H9 (cell line): ENCODE results near the gene CD53. TPM values are rescaled to one million over a fixed set of nuclear protein-coding genes. Genes with fewer than 3 reads are reported as not detected.

Experiments
- DNase-seq: peaks from one replicate; pipeline ENCODE4 v3.0.0-alpha.2; 2017
- H2AFZ ChIP-seq: one replicate; pipeline ENCODE4 v1.6.1; 2013; ENCODE audit warnings: mild to moderate bottlenecking, low read length, control low read depth, moderate library complexity
- H2AK5ac ChIP-seq: 2 replicates; pipeline ENCODE4 v1.6.1; 2013; ENCODE audit warnings: low read length, control low read depth, mixed read lengths; ENCODE audit not compliant: insufficient read length
- H2BK120ac ChIP-seq: one replicate; pipeline ENCODE4 v1.6.1; 2013; ENCODE audit warnings: low read depth, mild to moderate bottlenecking, low read length, control low read depth, inconsistent platforms; ENCODE audit not compliant: poor library complexity, severe bottlenecking
- H2BK12ac ChIP-seq: 2 replicates; pipeline ENCODE4 v1.6.1; 2013; ENCODE audit warnings: low read length, control low read depth, mixed read lengths, low read depth; ENCODE audit not compliant: insufficient read length
- H2BK15ac ChIP-seq: 2 replicates; pipeline ENCODE4 v1.6.1; 2013; ENCODE audit warnings: low read depth, low read length, control low read depth
- H2BK20ac ChIP-seq: one replicate; pipeline ENCODE4 v1.6.1; 2013; ENCODE audit warnings: low read depth, mild to moderate bottlenecking, low read length, control low read depth, inconsistent platforms; ENCODE audit not compliant: poor library complexity, severe bottlenecking
- H2BK5ac ChIP-seq: 2 replicates; pipeline ENCODE4 v1.6.1; 2013; ENCODE audit warnings: low read length, control low read depth, mixed read lengths; ENCODE audit not compliant: insufficient read length
- H3K14ac ChIP-seq: 2 replicates; pipeline ENCODE4 v1.6.1; 2013; ENCODE audit warnings: low read length, control low read depth; ENCODE audit not compliant: insufficient read depth
- H3K18ac ChIP-seq: 2 replicates; pipeline ENCODE4 v1.6.1; 2013; ENCODE audit warnings: low read depth, mild to moderate bottlenecking, mixed read lengths, low read length, control low read depth; ENCODE audit not compliant: insufficient read length
- H3K23ac ChIP-seq: 2 replicates; pipeline ENCODE4 v1.6.1; 2013; ENCODE audit warnings: low read length, control low read depth, mixed read lengths, low read depth; ENCODE audit not compliant: insufficient read length
- H3K23me2 ChIP-seq: 2 replicates; pipeline ENCODE4 v1.6.1; 2013; ENCODE audit warnings: low read depth, mild to moderate bottlenecking, mixed read lengths, low read length, control low read depth; ENCODE audit not compliant: insufficient read length, poor library complexity, severe bottlenecking
- H3K27ac ChIP-seq: 2 replicates; pipeline ENCODE4 v1.5.1; 2013; ENCODE audit warnings: low read length, control low read depth, mixed read lengths, low read depth; ENCODE audit not compliant: insufficient read length
- H3K27me3 ChIP-seq: 2 replicates; pipeline ENCODE4 v1.6.1; 2013; ENCODE audit warnings: low read length, control low read depth, inconsistent platforms; ENCODE audit not compliant: insufficient read depth
- H3K4ac ChIP-seq: 2 replicates; pipeline ENCODE4 v1.6.1; 2013; ENCODE audit warnings: low read depth, mild to moderate bottlenecking, control low read depth, inconsistent platforms, low read length, moderate library complexity
- H3K4me1 ChIP-seq: 2 replicates; pipeline ENCODE4 v1.6.1; 2013; ENCODE audit warnings: low read length, control low read depth, inconsistent platforms; ENCODE audit not compliant: insufficient read depth
- H3K4me2 ChIP-seq: 2 replicates; pipeline ENCODE4 v1.6.1; 2013; ENCODE audit warnings: low read length, control low read depth, mixed read lengths; ENCODE audit not compliant: insufficient read length, insufficient read depth
- H3K56ac ChIP-seq: 2 replicates; pipeline ENCODE4 v1.6.1; 2013; ENCODE audit warnings: low read depth, mild to moderate bottlenecking, mixed read lengths, low read length, control low read depth; ENCODE audit not compliant: insufficient read length
- H3K79me1 ChIP-seq: 2 replicates; pipeline ENCODE4 v1.6.1; 2013; ENCODE audit warnings: low read depth, mild to moderate bottlenecking, moderate library complexity, low read length, control low read depth, inconsistent platforms; ENCODE audit not compliant: insufficient read depth, poor library complexity, severe bottlenecking
- H3K79me2 ChIP-seq: 2 replicates; pipeline ENCODE4 v1.6.1; 2013; ENCODE audit warnings: low read length, control low read depth, inconsistent platforms; ENCODE audit not compliant: insufficient read depth
- H3K9ac ChIP-seq: 2 replicates; pipeline ENCODE4 v1.6.1; 2013; ENCODE audit warnings: low read length, control low read depth, mixed read lengths; ENCODE audit not compliant: insufficient read length; ENCODE audit errors: extremely low read depth
- H3K9me3 ChIP-seq: one replicate; pipeline ENCODE4 v1.6.1; 2013; ENCODE audit warnings: low read depth, low read length, inconsistent platforms; ENCODE audit not compliant: control insufficient read depth
- H3T11ph ChIP-seq: one replicate; pipeline ENCODE4 v1.6.1; 2013; ENCODE audit warnings: mild to moderate bottlenecking, low read length, control low read depth, inconsistent platforms
- H4K20me1 ChIP-seq: one replicate; pipeline ENCODE4 v1.6.1; 2013; ENCODE audit not compliant: control insufficient read depth, insufficient read length, insufficient read depth
- H4K5ac ChIP-seq: 2 replicates; pipeline ENCODE4 v1.6.1; 2013; ENCODE audit warnings: low read depth, mild to moderate bottlenecking, mixed read lengths, low read length, control low read depth; ENCODE audit not compliant: insufficient read length
- H4K8ac ChIP-seq: replicated peaks from 2 replicates; pipeline ENCODE4 v1.6.1; 2013; ENCODE audit warnings: low read length, control low read depth, mixed read lengths, low read depth; ENCODE audit not compliant: insufficient read length
- H4K91ac ChIP-seq: 2 replicates; pipeline ENCODE4 v1.6.1; 2013; ENCODE audit warnings: low read depth, mild to moderate bottlenecking, moderate library complexity, mixed read lengths, low read length, control low read depth; ENCODE audit not compliant: insufficient read length
- H3K27ac Mint-ChIP-seq, 3 experiments: 2 replicates in 2 of 3; 3 replicates in 1 of 3; pipeline ENCODE4 v1.8.0; 2020 to 2021; ENCODE audit warnings: mixed read lengths in 3 of 3, mild to moderate bottlenecking in 1 of 3, moderate library complexity in 1 of 3
- H3K27me3 Mint-ChIP-seq: 2 replicates; pipeline ENCODE4 v1.8.0; 2021; ENCODE audit warnings: low read depth, mild to moderate bottlenecking, moderate library complexity, mixed read lengths
- H3K36me3 Mint-ChIP-seq, 3 experiments: 2 replicates in 2 of 3; 3 replicates in 1 of 3; pipeline ENCODE4 v1.8.0; 2020 to 2021; ENCODE audit warnings: low read depth in 3 of 3, mixed read lengths in 3 of 3; ENCODE audit not compliant: insufficient read depth in 1 of 3
- H3K4me1 Mint-ChIP-seq, 2 experiments: 2 replicates each; pipeline ENCODE4 v1.8.0; 2020; ENCODE audit warnings: mixed read lengths in 2 of 2
- H3K4me3 Mint-ChIP-seq, 2 experiments: 2 replicates in 1 of 2; 3 replicates in 1 of 2; pipeline ENCODE4 v1.8.0; 2020 to 2021; ENCODE audit warnings: mild to moderate bottlenecking in 2 of 2, mixed read lengths in 2 of 2, moderate library complexity in 1 of 2
- H3K9me3 Mint-ChIP-seq, 2 experiments: 2 replicates in 1 of 2; 3 replicates in 1 of 2; pipeline ENCODE4 v1.8.0; 2020; ENCODE audit warnings: mild to moderate bottlenecking in 2 of 2, mixed read lengths in 2 of 2, moderate library complexity in 1 of 2
- WGBS: extraction: QIAGEN DNeasy Blood & Tissue Kit; methylation state at CpG from one replicate; pipeline ENCODE4 v1.1.7; 2013; ENCODE audit warnings: missing lambda C conversion rate, low lambda C conversion rate, mixed read lengths; ENCODE audit not compliant: insufficient read length; ENCODE audit errors: extremely low coverage; 5-methylcytosine and 5-hydroxymethylcytosine counted together
- total RNA-seq: library from RNA; stranded (reverse); gene quantifications from 2 replicates; pipeline ENCODE4 v1.2.1, GENCODE V29; 2021
- TF ChIP-seq, protein P1 (sequence below): fragments of 200-600 bp; sonication (generic); conservative IDR thresholded peaks from 3 replicates; pipeline ENCODE4 v1.8.0; 2021; ENCODE audit warnings: antibody characterized with exemption, mild to moderate bottlenecking

CD53 gene
- total RNA-seq, 1 experiment from 2014 or later, result 0.15 TPM

DNA sequence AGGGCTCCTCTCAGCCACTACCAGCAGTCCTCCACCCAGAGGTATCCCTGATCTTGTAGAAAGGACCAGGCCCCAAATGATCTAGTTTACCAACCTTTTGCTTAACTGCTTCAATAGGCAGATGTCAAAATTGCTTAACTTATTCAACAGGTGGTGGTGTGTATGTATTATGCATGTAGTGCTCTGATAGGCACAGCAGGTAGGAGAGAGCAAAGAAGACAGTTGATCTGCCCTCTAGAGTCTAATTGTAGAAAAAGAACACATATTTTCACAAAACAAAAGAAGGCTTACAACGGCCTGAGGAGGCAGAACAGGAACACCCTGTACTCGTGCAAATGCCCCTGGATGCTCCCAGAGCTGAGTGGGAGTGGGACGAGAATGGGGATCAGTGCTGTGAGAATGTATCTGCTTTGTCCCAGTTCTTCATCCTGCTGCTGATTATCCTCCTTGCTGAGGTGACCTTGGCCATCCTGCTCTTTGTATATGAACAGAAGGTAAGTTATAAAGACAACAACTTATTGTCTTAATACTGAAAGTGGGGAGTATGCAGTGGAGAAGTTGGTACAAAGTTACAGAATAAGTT lies 21.1 kb downstream of the CD53 start:
- Histone ChIP-seq H2AFZ (no peak overlapping the region), H3K18ac (no peak overlapping the region), H3K4me2 (no peak overlapping the region), H2BK12ac (no peak overlapping the region), H3K23ac (no peak overlapping the region), H3K79me2 (no peaks in the 10 kb centered on the region), H4K91ac (no peak overlapping the region), H3K4me1 (no peaks in the 10 kb centered on the region), H2AK5ac (no peak overlapping the region), H3T11ph (no peak overlapping the region), H2BK20ac (no peak overlapping the region), H2BK5ac (no peak overlapping the region), H3K9me3 (no peaks in the 10 kb centered on the region), H4K5ac (no peak overlapping the region), H3K56ac (no peak overlapping the region), H4K20me1 (no peaks in the 10 kb centered on the region), H2BK15ac (no peak overlapping the region), H2BK120ac (no peak overlapping the region), H3K27ac (no peak overlapping the region), H3K23me2 (no peaks in the 10 kb centered on the region), H3K9ac (no peak overlapping the region), H3K79me1 (no peaks in the 10 kb centered on the region), H3K14ac (no peak overlapping the region), H3K4ac (no peak overlapping the region), H4K8ac (no peak overlapping the region), H3K27me3 (no peaks in the 10 kb centered on the region)
- no peak for DNase-seq
- no CpG with 5 or more reads among the region's 3 CpGs for WGBS
- peaks cover 10 to 14% of the 10 kb centered on the region in 2 experiments; a peak in 3 of 5 replicates for H3K9me3 Mint-ChIP-seq
- H3K27me3 Mint-ChIP-seq, result no peaks in the 10 kb centered on the region; the same call in 1 of the 2 replicates
- H3K4me1 Mint-ChIP-seq, result peaks cover 2 to 4% of the 10 kb centered on the region in 2 experiments; a peak in 2 of 4 replicates
- no peak overlapping the region for H3K4me3 Mint-ChIP-seq
- H3K36me3 Mint-ChIP-seq, result no peaks in the 10 kb centered on the region
- TF ChIP-seq, protein P1, sequence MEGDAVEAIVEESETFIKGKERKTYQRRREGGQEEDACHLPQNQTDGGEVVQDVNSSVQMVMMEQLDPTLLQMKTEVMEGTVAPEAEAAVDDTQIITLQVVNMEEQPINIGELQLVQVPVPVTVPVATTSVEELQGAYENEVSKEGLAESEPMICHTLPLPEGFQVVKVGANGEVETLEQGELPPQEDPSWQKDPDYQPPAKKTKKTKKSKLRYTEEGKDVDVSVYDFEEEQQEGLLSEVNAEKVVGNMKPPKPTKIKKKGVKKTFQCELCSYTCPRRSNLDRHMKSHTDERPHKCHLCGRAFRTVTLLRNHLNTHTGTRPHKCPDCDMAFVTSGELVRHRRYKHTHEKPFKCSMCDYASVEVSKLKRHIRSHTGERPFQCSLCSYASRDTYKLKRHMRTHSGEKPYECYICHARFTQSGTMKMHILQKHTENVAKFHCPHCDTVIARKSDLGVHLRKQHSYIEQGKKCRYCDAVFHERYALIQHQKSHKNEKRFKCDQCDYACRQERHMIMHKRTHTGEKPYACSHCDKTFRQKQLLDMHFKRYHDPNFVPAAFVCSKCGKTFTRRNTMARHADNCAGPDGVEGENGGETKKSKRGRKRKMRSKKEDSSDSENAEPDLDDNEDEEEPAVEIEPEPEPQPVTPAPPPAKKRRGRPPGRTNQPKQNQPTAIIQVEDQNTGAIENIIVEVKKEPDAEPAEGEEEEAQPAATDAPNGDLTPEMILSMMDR, result no peak; the same call in 2 of the 3 replicates
- H3K27ac Mint-ChIP-seq, result no peak overlapping the region
